Gastrocnemius medialis (tissue), 4 donors: ENCODE measurements around the gene EXTL1. TPM values are rescaled to one million over a fixed set of nuclear protein-coding genes. Genes with fewer than 3 reads are reported as not detected.

Experiments used
- ATAC-seq, 2 donors: fragments of 150-250 bp; one replicate each; pipeline ENCODE4 v1.9.1; 2016
- DNase-seq, 2 donors: peaks; one replicate each; pipeline ENCODE4 v3.0.0-alpha.2; 2019
- H3K27ac ChIP-seq, 4 donors: fragments of 200-600 bp; sonication (generic); 1 replicate in 1 of 4; 2 replicates in 3 of 4; pipeline ENCODE4 v1.5.1; 2016 to 2018; ENCODE audit warnings: mild to moderate bottlenecking in 2 of 4, moderate library complexity in 1 of 4
- H3K27me3 ChIP-seq, 3 donors: fragments of 200-600 bp; sonication (generic) in 2 of 3; 1 replicate in 1 of 3; 2 replicates in 2 of 3; pipeline versions ENCODE4 v1.5.1 to v1.6.0; 2016 to 2019; ENCODE audit warnings: mild to moderate bottlenecking in 1 of 3, moderate library complexity in 1 of 3
- H3K36me3 ChIP-seq, 2 donors: fragments of 200-600 bp; sonication (generic) in 1 of 2; one replicate each; pipeline ENCODE4 v1.5.1; 2017 to 2018
- H3K4me1 ChIP-seq, 2 donors: fragments of 200-600 bp; sonication (generic) in 1 of 2; one replicate each; pipeline ENCODE4 v1.5.1; 2016 to 2017; ENCODE audit warnings: mild to moderate bottlenecking in 2 of 2
- H3K4me3 ChIP-seq, 4 donors: fragments of 200-600 bp; sonication (generic) in 3 of 4; 1 replicate in 1 of 4; 2 replicates in 3 of 4; pipeline ENCODE4 v1.5.1; 2016 to 2019; ENCODE audit warnings: mild to moderate bottlenecking in 2 of 4
- H3K9me3 ChIP-seq, 3 donors: fragments of 200-600 bp; sonication (generic) in 2 of 3; 1 replicate in 1 of 3; 2 replicates in 2 of 3; pipeline ENCODE4 v1.5.1; 2016 to 2019
- POLR2A ChIP-seq, 2 donors: fragments of 450-650 bp; IDR thresholded peaks; one replicate each; pipeline ENCODE4 v1.6.1; 2017; ENCODE audit warnings: antibody characterized with exemption in 2 of 2, mild to moderate bottlenecking in 2 of 2, moderate library complexity in 2 of 2
- in situ Hi-C, 4 donors: fragments of 200-750 bp; cut with MboI; loops; one replicate each; pipeline versions ENCODE4 v1.15.0 to v1.8.0; 2017; ENCODE audit warnings: low sequenced_read_pairs in 4 of 4
- intact Hi-C: fragments of 100-400 bp; cut with DNase I; formaldehyde crosslinking; loops from one replicate; pipeline ENCODE4 v1.15.1; 2023; ENCODE audit warnings: low total_unique reads
- total RNA-seq, 4 donors: library from RNA; depleted of rRNA; stranded (reverse); fragments of >200 nt; gene quantifications; one replicate each; pipeline versions ENCODE4 v1.1.0 to v1.2.3, GENCODE V29; 2016
- TF ChIP-seq, protein P1 (sequence below), 5 experiments: fragments of 450-650 bp in 3 of 5; fragments of 200-600 bp in 2 of 5; sonication (generic) in 2 of 5; IDR thresholded peaks in 4 of 5; conservative IDR thresholded peaks in 1 of 5; 1 replicate in 4 of 5; 2 replicates in 1 of 5; pipeline ENCODE4 v1.5.1; 2016 to 2019; ENCODE audit warnings: antibody characterized with exemption in 5 of 5, mild to moderate bottlenecking in 3 of 5, moderate library complexity in 3 of 5

The EXTL1 gene
- total RNA-seq, 4 donors from 2014 or later = 0.33 to 0.95 TPM; not detected in 2

DNA sequence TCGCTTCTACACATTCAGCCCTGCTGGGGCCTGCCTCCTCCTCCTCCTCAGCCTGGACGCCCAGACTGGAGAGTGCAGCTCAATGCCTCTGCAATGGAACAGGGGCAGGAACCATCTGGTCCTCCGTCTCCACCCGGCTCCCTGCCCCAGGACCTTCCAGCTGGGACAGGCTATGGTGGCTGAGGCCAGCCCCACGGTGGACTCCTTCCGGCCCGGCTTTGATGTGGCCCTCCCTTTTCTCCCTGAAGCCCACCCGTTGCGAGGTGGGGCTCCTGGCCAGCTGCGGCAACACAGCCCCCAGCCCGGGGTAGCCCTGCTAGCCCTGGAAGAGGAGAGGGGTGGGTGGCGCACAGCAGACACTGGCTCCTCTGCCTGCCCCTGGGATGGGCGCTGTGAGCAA, 1.4 kb downstream of the EXTL1 start:
- Histone ChIP-seq H3K4me1 (peaks cover 22 to 50% of the 10 kb centered on the region in 2 donors), H3K27ac (peak overlapping the region; percentile 74 to 82 (median 78)), H3K36me3 (no peaks in the 10 kb centered on the region), H3K9me3 (no peaks in the 10 kb centered on the region), H3K27me3 (no peaks in the 10 kb centered on the region), H3K4me3 (no peak overlapping the region)
- ATAC-seq = peak in 1 of 2 donors; percentile 10
- intact Hi-C loops = no loop called here
- no peak for TF ChIP-seq POLR2A (IDR thresholded peaks at IDR 0.05)
- TF ChIP-seq, protein P1, sequence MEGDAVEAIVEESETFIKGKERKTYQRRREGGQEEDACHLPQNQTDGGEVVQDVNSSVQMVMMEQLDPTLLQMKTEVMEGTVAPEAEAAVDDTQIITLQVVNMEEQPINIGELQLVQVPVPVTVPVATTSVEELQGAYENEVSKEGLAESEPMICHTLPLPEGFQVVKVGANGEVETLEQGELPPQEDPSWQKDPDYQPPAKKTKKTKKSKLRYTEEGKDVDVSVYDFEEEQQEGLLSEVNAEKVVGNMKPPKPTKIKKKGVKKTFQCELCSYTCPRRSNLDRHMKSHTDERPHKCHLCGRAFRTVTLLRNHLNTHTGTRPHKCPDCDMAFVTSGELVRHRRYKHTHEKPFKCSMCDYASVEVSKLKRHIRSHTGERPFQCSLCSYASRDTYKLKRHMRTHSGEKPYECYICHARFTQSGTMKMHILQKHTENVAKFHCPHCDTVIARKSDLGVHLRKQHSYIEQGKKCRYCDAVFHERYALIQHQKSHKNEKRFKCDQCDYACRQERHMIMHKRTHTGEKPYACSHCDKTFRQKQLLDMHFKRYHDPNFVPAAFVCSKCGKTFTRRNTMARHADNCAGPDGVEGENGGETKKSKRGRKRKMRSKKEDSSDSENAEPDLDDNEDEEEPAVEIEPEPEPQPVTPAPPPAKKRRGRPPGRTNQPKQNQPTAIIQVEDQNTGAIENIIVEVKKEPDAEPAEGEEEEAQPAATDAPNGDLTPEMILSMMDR (IDR thresholded peaks at IDR 0.05 in 4 of 5, conservative IDR thresholded peaks at IDR 0.05 in 1 of 5) = no peak
- in situ Hi-C loops = no loop called here
- no peak for DNase-seq

DNA sequence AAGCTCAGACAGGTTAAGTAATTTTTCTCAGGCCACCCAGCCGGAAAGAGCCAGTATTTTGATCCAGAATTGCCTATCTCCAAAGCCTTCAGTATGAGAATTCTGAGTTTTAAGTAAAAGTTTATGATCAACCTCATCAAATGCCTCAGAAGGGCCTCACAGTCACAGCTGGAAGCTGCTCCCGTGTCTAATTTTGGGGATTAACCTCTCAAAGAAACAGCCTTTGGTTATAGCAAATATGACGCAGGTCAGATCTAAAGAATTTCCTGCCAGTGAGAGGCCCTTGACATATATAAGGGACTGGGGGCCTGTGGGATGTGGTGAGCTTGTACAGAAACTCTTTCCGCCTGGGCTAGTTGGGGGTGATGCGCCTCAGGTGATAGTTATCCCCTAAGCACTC, 2.3 kb downstream of the EXTL1 start:
- no peaks in the 10 kb centered on the region for H3K9me3 ChIP-seq
- H3K4me1 ChIP-seq = peaks cover 22 to 50% of the 10 kb centered on the region in 2 donors
- DNase-seq (no peak), ATAC-seq (no peak)
- in situ Hi-C loops (no loop called here), intact Hi-C loops (no loop called here)
- H3K4me3 ChIP-seq = no peak overlapping the region
- no peaks in the 10 kb centered on the region for H3K36me3 ChIP-seq
- TF ChIP-seq, protein P1 (IDR thresholded peaks at IDR 0.05 in 4 of 5, conservative IDR thresholded peaks at IDR 0.05 in 1 of 5) = no peak
- TF ChIP-seq POLR2A (IDR thresholded peaks at IDR 0.05) = no peak
- peak overlapping the region in 3 of 4 donors; percentile 30 to 82 (median 56) for H3K27ac ChIP-seq
- no peaks in the 10 kb centered on the region for H3K27me3 ChIP-seq

DNA sequence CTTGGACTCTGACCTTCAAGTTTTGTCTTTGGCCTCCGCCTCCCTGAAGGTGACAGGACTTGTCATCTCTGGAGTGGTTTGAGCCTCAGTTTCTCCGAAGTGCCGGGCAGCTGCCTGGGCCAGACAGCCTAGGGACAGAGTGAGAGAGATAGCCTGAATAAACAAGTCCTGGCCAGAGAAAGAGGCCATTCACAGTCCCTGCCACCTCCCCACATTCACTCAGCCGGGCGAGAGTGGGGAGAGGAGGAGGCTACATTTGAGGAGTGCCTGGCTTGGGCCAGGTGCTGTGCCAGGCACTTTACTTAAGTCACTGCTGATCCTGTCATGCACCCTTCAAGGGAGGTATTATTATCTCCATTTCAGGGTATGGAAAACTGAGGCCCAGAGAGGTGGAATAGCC, 3.5 kb downstream of the EXTL1 start:
- Histone ChIP-seq H3K27me3 (no peaks in the 10 kb centered on the region), H3K4me1 (peaks cover 21 to 44% of the 10 kb centered on the region in 2 donors), H3K9me3 (no peaks in the 10 kb centered on the region), H3K27ac (peak overlapping the region in 3 of 4 donors; percentile 30 to 82 (median 56)), H3K4me3 (no peak overlapping the region), H3K36me3 (no peaks in the 10 kb centered on the region)
- ATAC-seq (no peak), DNase-seq (no peak)
- intact Hi-C loops (no loop called here), in situ Hi-C loops (loop anchor here in 1 of 4 donors (25.0 kb wide), 1 partner anchor 137 kb away; the partner anchor contains the start of genes C1orf232, FAM110D, ZNF593 and ZNF593OS)
- TF ChIP-seq, protein P1 (IDR thresholded peaks at IDR 0.05 in 4 of 5, conservative IDR thresholded peaks at IDR 0.05 in 1 of 5) = no peak
- no peak for TF ChIP-seq POLR2A (IDR thresholded peaks at IDR 0.05)

DNA sequence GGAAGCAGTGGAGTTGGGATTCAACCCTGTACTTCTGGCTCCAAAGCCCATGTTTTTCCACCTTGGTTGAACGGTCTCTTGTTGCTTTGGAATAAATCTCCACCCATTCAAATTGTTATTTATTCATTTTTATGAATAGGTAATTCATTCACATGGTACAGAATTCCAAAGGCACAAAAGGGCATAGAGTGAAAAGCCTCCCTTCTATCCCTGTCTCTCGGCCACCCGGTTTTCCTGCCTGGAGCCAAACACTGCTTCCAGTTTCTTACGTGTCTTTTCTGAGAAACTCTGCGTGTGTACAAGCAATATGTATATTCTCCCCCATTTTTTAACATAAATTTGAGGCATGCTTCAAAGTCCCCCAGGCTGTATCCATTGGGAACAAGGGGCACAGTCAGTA, 3.9 kb downstream of the EXTL1 start:
- ATAC-seq = no peak
- intact Hi-C loops (no loop called here), in situ Hi-C loops (loop anchor here in 1 of 4 donors (25.0 kb wide), 1 partner anchor 137 kb away; the partner anchor contains the start of genes C1orf232, FAM110D, ZNF593 and ZNF593OS)
- Histone ChIP-seq H3K27ac (peak overlapping the region in 2 of 4 donors; percentile 56 to 82), H3K4me3 (no peak overlapping the region), H3K9me3 (no peaks in the 10 kb centered on the region), H3K27me3 (no peaks in the 10 kb centered on the region), H3K4me1 (peaks cover 18 to 40% of the 10 kb centered on the region in 2 donors), H3K36me3 (no peaks in the 10 kb centered on the region)
- TF ChIP-seq, protein P1 (IDR thresholded peaks at IDR 0.05 in 4 of 5, conservative IDR thresholded peaks at IDR 0.05 in 1 of 5) = no peak
- TF ChIP-seq POLR2A (IDR thresholded peaks at IDR 0.05) = no peak
- DNase-seq = no peak
